DOHH2 (cell line): ENCODE results near the gene GOLPH3L.

ENCODE experiments used
- H3F3A ChIP-seq: fragments of 200-600 bp; sonication (generic), shearing (Covaris generic); 2 replicates; pipeline ENCODE4 v1.6.0; 2016; ENCODE audit warnings: antibody characterized with exemption, mild to moderate bottlenecking; ENCODE audit not compliant: control insufficient read depth, insufficient read depth
- H3K27ac ChIP-seq: fragments of 200-600 bp; sonication (generic); 2 replicates; pipeline ENCODE4 v1.5.1; 2014; ENCODE audit warnings: low read depth, mild to moderate bottlenecking, low read length, moderate library complexity
- H3K27me3 ChIP-seq: fragments of 200-600 bp; sonication (generic); 2 replicates; pipeline ENCODE4 v1.6.1; 2014; ENCODE audit warnings: mild to moderate bottlenecking, low read length, mixed read lengths; ENCODE audit not compliant: control insufficient read depth
- H3K36me3 ChIP-seq: fragments of 200-600 bp; sonication (generic); 2 replicates; pipeline ENCODE4 v1.6.1; 2014; ENCODE audit warnings: mild to moderate bottlenecking, low read length, moderate library complexity, mixed read lengths; ENCODE audit not compliant: control insufficient read depth
- H3K4me1 ChIP-seq: fragments of 200-600 bp; sonication (generic); 2 replicates; pipeline ENCODE4 v1.6.1; 2014; ENCODE audit warnings: mild to moderate bottlenecking, low read length, mixed read lengths; ENCODE audit not compliant: control insufficient read depth
- H3K4me2 ChIP-seq: fragments of 200-600 bp; sonication (generic); 2 replicates; pipeline ENCODE4 v1.6.0; 2014; ENCODE audit warnings: mild to moderate bottlenecking, low read length, moderate library complexity
- H3K4me3 ChIP-seq: fragments of 200-600 bp; sonication (generic); 2 replicates; pipeline ENCODE4 v1.5.1; 2014; ENCODE audit warnings: mild to moderate bottlenecking, low read length, mixed read lengths
- H3K79me2 ChIP-seq: fragments of 200-600 bp; sonication (generic); 2 replicates; pipeline ENCODE4 v1.6.1; 2014; ENCODE audit warnings: mild to moderate bottlenecking, low read length, mixed read lengths; ENCODE audit not compliant: control insufficient read depth
- H3K9me2 ChIP-seq: fragments of 200-600 bp; sonication (generic); replicated peaks from 2 replicates; pipeline ENCODE4 v1.6.1; 2014; ENCODE audit warnings: mild to moderate bottlenecking, low read length, mixed read lengths; ENCODE audit not compliant: control insufficient read depth
- H3K9me3 ChIP-seq: fragments of 200-600 bp; sonication (generic); 2 replicates; pipeline ENCODE4 v1.6.1; 2014; ENCODE audit warnings: antibody characterized with exemption, low read length, mixed read lengths; ENCODE audit not compliant: control insufficient read depth, insufficient read depth
- H4K20me1 ChIP-seq: fragments of 200-600 bp; sonication (generic); 2 replicates; pipeline ENCODE4 v1.6.0; 2014; ENCODE audit warnings: low read depth, mild to moderate bottlenecking, antibody characterized with exemption, low read length, moderate library complexity; ENCODE audit not compliant: control insufficient read depth, insufficient read depth
- EZH2phosphoT487 ChIP-seq: fragments of 200-600 bp; sonication (generic); IDR thresholded peaks from 2 replicates; pipeline ENCODE4 v1.6.1; 2017; ENCODE audit warnings: borderline replicate concordance, mild to moderate bottlenecking, antibody characterized with exemption, low read length, moderate library complexity, mixed read lengths
- TF ChIP-seq, protein P1 (sequence below): fragments of 200-600 bp; sonication (generic); IDR thresholded peaks from one replicate; pipeline ENCODE4 v1.5.1; 2014; ENCODE audit warnings: antibody characterized with exemption, mild to moderate bottlenecking, low read depth, low read length; ENCODE audit not compliant: poor library complexity, severe bottlenecking

The GOLPH3L gene

DNA sequence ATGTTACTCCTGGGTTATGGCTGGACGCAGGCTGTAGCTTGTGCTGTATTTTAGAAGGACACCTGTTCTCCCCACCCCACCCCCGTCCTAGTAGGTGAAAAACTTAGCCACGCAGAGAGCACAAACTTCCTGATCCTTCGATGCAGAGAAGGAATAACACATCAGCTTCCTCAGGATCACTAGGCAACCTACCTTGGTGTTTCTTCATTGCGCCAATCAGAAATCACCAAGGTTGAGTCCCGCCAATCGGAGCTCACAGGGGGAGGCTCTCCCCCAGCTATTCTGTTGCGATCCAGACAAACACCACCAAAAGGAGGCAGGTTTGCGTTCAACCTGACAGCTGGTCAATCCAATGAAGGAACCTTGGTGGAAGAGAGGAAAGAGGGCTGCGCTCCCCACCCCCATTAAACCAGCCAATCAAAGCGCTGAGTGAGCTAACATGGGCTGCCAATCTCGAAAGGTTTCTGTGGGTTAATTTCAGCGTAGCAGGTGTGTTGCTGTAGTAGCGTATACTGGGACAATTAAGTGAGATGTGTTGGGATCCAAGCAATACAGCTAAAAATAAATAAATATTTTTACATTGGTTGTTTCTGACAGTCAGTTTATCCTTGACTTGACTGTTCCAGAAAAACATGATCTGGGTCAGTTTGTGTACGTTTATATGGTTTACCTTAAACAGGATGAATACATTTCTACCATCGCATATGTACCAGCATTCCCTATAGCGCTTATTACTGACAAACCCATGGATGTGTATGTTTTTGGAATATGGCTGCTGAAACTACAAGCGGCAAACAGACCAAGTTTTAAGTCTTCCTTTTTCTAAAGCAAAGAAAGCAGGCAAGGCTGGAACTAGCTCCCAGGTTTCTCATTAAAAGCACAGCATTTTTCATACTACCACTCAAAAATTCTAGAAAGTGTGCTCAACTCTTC is at the start of gene GOLPH3L:
GOLPH3L (minus strand) TSS at position 160 of the 933 bp plus-strand sequence. CDS start 2,316 bp downstream, outside the sequence.
- peaks cover 25% of the 10 kb centered on the region for H3K36me3 ChIP-seq
- peaks cover 19% of the 10 kb centered on the region for H3K79me2 ChIP-seq
- TF ChIP-seq EZH2phosphoT487 = no peak
- TF ChIP-seq, protein P1, sequence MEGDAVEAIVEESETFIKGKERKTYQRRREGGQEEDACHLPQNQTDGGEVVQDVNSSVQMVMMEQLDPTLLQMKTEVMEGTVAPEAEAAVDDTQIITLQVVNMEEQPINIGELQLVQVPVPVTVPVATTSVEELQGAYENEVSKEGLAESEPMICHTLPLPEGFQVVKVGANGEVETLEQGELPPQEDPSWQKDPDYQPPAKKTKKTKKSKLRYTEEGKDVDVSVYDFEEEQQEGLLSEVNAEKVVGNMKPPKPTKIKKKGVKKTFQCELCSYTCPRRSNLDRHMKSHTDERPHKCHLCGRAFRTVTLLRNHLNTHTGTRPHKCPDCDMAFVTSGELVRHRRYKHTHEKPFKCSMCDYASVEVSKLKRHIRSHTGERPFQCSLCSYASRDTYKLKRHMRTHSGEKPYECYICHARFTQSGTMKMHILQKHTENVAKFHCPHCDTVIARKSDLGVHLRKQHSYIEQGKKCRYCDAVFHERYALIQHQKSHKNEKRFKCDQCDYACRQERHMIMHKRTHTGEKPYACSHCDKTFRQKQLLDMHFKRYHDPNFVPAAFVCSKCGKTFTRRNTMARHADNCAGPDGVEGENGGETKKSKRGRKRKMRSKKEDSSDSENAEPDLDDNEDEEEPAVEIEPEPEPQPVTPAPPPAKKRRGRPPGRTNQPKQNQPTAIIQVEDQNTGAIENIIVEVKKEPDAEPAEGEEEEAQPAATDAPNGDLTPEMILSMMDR = no peak
- no peaks in the 10 kb centered on the region for H3K9me3 ChIP-seq
- H4K20me1 ChIP-seq = no peaks in the 10 kb centered on the region
- H3K4me3 ChIP-seq = peak within 1 kb of the TSS; percentile 84
- H3K27ac ChIP-seq = 0 out of 2 replicates have a peak within 1 kb of the TSS, but pooled peaks have one; percentile 3
- H3F3A ChIP-seq = peaks cover 5% of the 10 kb centered on the region; the same call in 1 of the 2 replicates
- no peaks in the 10 kb centered on the region for H3K27me3 ChIP-seq
- H3K4me2 ChIP-seq = peak within 1 kb of the TSS; percentile 82
- H3K4me1 ChIP-seq = peaks cover 17% of the 10 kb centered on the region
- no peaks in the 10 kb centered on the region for H3K9me2 ChIP-seq

DNA sequence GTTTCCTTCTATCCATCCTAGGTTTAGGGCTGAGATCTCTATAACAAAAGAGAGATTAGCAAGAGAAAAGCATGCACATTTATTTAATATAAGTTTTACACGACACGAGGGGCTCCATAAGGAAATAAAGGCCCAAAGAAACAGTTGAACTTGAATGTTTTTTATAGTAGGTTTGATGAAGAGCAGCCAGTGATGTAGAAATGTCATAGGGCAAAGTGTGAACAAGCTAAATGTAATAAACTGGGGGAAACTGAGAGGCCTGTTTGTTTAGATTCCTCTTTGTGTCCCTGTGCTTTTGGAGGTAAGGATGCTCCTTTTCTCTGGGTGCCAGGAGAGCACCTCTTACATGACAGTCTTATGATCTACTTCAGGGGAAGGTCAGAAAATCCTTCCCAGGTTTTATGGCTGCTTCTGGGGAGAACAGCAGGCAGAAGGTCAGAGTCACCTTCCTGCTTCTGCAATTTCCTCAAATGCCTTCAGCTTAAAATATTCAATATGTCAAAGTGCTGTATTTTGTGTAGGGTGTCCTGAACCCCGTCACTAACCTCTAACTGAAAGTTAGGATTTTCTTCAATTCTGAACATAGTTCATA is 33.3 kb upstream of the GOLPH3L start:
- TF ChIP-seq EZH2phosphoT487 = no peak
- TF ChIP-seq, protein P1 = no peak
- Histone ChIP-seq H3K4me1 (no peaks in the 10 kb centered on the region), H3K4me2 (no peak overlapping the region), H3K9me2 (no peaks in the 10 kb centered on the region), H3K79me2 (no peaks in the 10 kb centered on the region), H3F3A (peaks cover 7% of the 10 kb centered on the region), H3K4me3 (no peak overlapping the region), H3K27me3 (no peaks in the 10 kb centered on the region), H3K27ac (no peak overlapping the region), H4K20me1 (no peaks in the 10 kb centered on the region), H3K9me3 (no peaks in the 10 kb centered on the region), H3K36me3 (peaks cover 27% of the 10 kb centered on the region)

DNA sequence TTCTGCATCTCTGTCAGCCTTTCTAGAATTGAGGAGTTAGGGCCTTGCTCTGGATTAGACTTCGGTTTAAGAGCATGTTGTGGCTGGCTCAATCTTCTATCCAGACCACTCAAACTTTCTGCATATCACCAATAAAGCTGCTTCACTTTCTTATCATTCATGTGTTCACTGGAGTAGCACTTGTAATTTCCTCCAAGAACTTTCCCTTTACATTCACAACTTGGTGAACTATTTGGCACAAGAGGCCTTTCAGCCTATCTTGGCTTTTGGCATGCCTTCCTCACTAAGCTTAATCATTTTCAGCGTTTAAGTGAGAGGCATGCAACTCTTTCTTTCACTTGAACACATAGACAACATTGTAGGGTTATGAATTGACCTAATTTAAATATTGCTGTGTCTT is 27.4 kb upstream of the GOLPH3L start:
- H3K36me3 ChIP-seq = no peaks in the 10 kb centered on the region
- no peaks in the 10 kb centered on the region for H3F3A ChIP-seq
- H3K4me2 ChIP-seq = no peak overlapping the region
- H3K9me2 ChIP-seq = no peaks in the 10 kb centered on the region
- no peak overlapping the region for H3K27ac ChIP-seq
- H3K27me3 ChIP-seq = no peaks in the 10 kb centered on the region
- H3K4me3 ChIP-seq = no peak overlapping the region
- H3K79me2 ChIP-seq = no peaks in the 10 kb centered on the region
- H3K9me3 ChIP-seq = no peaks in the 10 kb centered on the region
- no peak for TF ChIP-seq EZH2phosphoT487
- TF ChIP-seq, protein P1 = no peak
- no peaks in the 10 kb centered on the region for H4K20me1 ChIP-seq
- no peaks in the 10 kb centered on the region for H3K4me1 ChIP-seq
